HepG2 (cell line): Measurements from ENCODE around the gene PSMD5. TPM values are rescaled to one million over a fixed set of nuclear protein-coding genes. Genes with fewer than 3 reads are reported as not detected.

ENCODE experiments used
- ATF4 ChIP-seq, 2 experiments: fragments of 450-650 bp in 1 of 2; sonication (generic) in 1 of 2; formaldehyde crosslinking; IDR thresholded peaks; 2 replicates each; pipeline versions ENCODE4 v1.5.0 to v1.8.0; 2020 to 2022; ENCODE audit warnings: mild to moderate bottlenecking in 1 of 2, missing genetic modification reagents in 1 of 2
- DBP ChIP-seq: sonication (generic); formaldehyde crosslinking; IDR thresholded peaks from 2 replicates; pipeline ENCODE4 v1.4.0; 2020; ENCODE audit warnings: missing genetic modification reagents; ENCODE audit errors: not compliant biosample characterization
- DPF2 ChIP-seq: sonication (generic); formaldehyde crosslinking; IDR thresholded peaks from 2 replicates; pipeline ENCODE4 v1.4.0; 2020; ENCODE audit warnings: mild to moderate bottlenecking, low read depth, missing genetic modification reagents, borderline replicate concordance
- FOXK1 ChIP-seq: sonication (generic); formaldehyde crosslinking; IDR thresholded peaks from 2 replicates; pipeline ENCODE4 v1.4.0; 2020; ENCODE audit warnings: low read depth, missing genetic modification reagents, borderline replicate concordance
- IRF9 ChIP-seq: sonication (generic); formaldehyde crosslinking; IDR thresholded peaks from 2 replicates; pipeline ENCODE4 v1.8.0; 2022; ENCODE audit warnings: missing genetic modification reagents, mild to moderate bottlenecking, borderline replicate concordance
- ISX ChIP-seq: sonication (generic); formaldehyde crosslinking; conservative IDR thresholded peaks from 2 replicates; pipeline ENCODE4 v1.5.0; 2020; ENCODE audit warnings: missing genetic modification reagents
- KAT2B ChIP-seq: fragments of 150-350 bp; IDR thresholded peaks from 2 replicates; pipeline ENCODE4 v1.6.1; 2014; ENCODE audit warnings: low read depth, low read length, borderline replicate concordance
- KDM2A ChIP-seq: sonication (generic); formaldehyde crosslinking; IDR thresholded peaks from 2 replicates; pipeline ENCODE4 v1.4.0; 2020; ENCODE audit warnings: low read depth, missing genetic modification reagents, borderline replicate concordance
- MIER2 ChIP-seq: IDR thresholded peaks from 2 replicates; pipeline ENCODE4 v1.6.1; 2016; ENCODE audit warnings: missing biosample characterization, missing genetic modification reagents
- MIXL1 ChIP-seq: IDR thresholded peaks from 2 replicates; pipeline ENCODE4 v1.6.1; 2016
- MTA3 ChIP-seq: sonication (generic); formaldehyde crosslinking; IDR thresholded peaks from 2 replicates; pipeline ENCODE4 v1.4.0; 2020; ENCODE audit warnings: missing genetic modification reagents
- MXD4 ChIP-seq: IDR thresholded peaks from 2 replicates; pipeline ENCODE4 v1.6.1; 2016; ENCODE audit warnings: mild to moderate bottlenecking, missing biosample characterization, missing genetic modification reagents
- ONECUT2 ChIP-seq: sonication (generic); formaldehyde crosslinking; IDR thresholded peaks from 2 replicates; pipeline ENCODE4 v1.4.0; 2020; ENCODE audit warnings: missing genetic modification reagents
- SCMH1 ChIP-seq: sonication (generic); formaldehyde crosslinking; IDR thresholded peaks from 2 replicates; pipeline ENCODE4 v1.9.0; 2021; ENCODE audit warnings: missing genetic modification reagents, mild to moderate bottlenecking, borderline replicate concordance
- SKI ChIP-seq: fragments of 450-650 bp; IDR thresholded peaks from one replicate; pipeline ENCODE4 v1.6.1; 2018; ENCODE audit warnings: mild to moderate bottlenecking; ENCODE audit not compliant: partially characterized antibody
- SOX13 ChIP-seq, 3 experiments: fragments of 450-650 bp in 1 of 3; sonication (generic) in 1 of 3; formaldehyde crosslinking in 1 of 3; IDR thresholded peaks in 2 of 3; conservative IDR thresholded peaks in 1 of 3; 2 replicates each; pipeline versions ENCODE4 v1.5.0 to v1.6.1; 2016 to 2020; ENCODE audit warnings: antibody characterized with exemption in 1 of 3, mild to moderate bottlenecking in 1 of 3, missing compliant biosample characterization in 1 of 3, missing genetic modification reagents in 1 of 3, moderate library complexity in 1 of 3
- SRSF9 ChIP-seq: fragments of 200-400 bp; formaldehyde crosslinking; IDR thresholded peaks from 2 replicates; pipeline ENCODE4 v1.6.1; 2018; ENCODE audit warnings: borderline replicate concordance, mild to moderate bottlenecking, low read depth, low read length; ENCODE audit not compliant: insufficient read depth, poor library complexity, severe bottlenecking
- TCF12 ChIP-seq, 2 experiments: fragments of 450-650 bp in 1 of 2; sonication (generic) in 1 of 2; formaldehyde crosslinking in 1 of 2; IDR thresholded peaks; 2 replicates each; pipeline versions ENCODE4 v1.6.1 to v1.8.0; 2017 to 2022; ENCODE audit warnings: antibody characterized with exemption in 1 of 2, mild to moderate bottlenecking in 1 of 2, missing genetic modification reagents in 1 of 2, moderate library complexity in 1 of 2
- TCF7L2 ChIP-seq: IDR thresholded peaks from 2 replicates; pipeline ENCODE4 v1.6.1; 2011; ENCODE audit warnings: mild to moderate bottlenecking, low read depth, low read length, moderate library complexity
- TFDP1 ChIP-seq: IDR thresholded peaks from 2 replicates; pipeline ENCODE4 v1.6.1; 2016; ENCODE audit warnings: missing compliant biosample characterization, missing genetic modification reagents, borderline replicate concordance
- ZIK1 ChIP-seq: sonication (generic); formaldehyde crosslinking; IDR thresholded peaks from 2 replicates; pipeline ENCODE4 v1.5.0; 2020; ENCODE audit warnings: mild to moderate bottlenecking, low read depth, missing genetic modification reagents, borderline replicate concordance
- ZKSCAN5 ChIP-seq: sonication (generic); formaldehyde crosslinking; IDR thresholded peaks from 2 replicates; pipeline ENCODE4 v1.5.1; 2020; ENCODE audit warnings: mild to moderate bottlenecking, missing genetic modification reagents
- ZNF20 ChIP-seq: sonication (generic); formaldehyde crosslinking; IDR thresholded peaks from 2 replicates; pipeline ENCODE4 v1.4.0; 2020; ENCODE audit warnings: mild to moderate bottlenecking, moderate library complexity, missing genetic modification reagents
- ZNF326 ChIP-seq: sonication (generic); formaldehyde crosslinking; IDR thresholded peaks from 2 replicates; pipeline ENCODE4 v1.4.0; 2020; ENCODE audit warnings: missing genetic modification reagents, borderline replicate concordance
- ZNF331 ChIP-seq: sonication (generic); formaldehyde crosslinking; IDR thresholded peaks from 2 replicates; pipeline ENCODE4 v1.4.0; 2020; ENCODE audit warnings: missing genetic modification reagents
- ZNF468 ChIP-seq: sonication (generic); formaldehyde crosslinking; IDR thresholded peaks from 2 replicates; pipeline ENCODE4 v1.8.0; 2022; ENCODE audit warnings: mild to moderate bottlenecking, moderate library complexity, missing genetic modification reagents
- ZNF629 ChIP-seq: sonication (generic); formaldehyde crosslinking; conservative IDR thresholded peaks from 2 replicates; pipeline ENCODE4 v1.5.0; 2020; ENCODE audit warnings: missing genetic modification reagents
- polyA plus RNA-seq, 8 experiments: library from polyadenylated mRNA; depleted of rRNA in 3 of 8; stranded (reverse) in 7 of 8; unstranded in 1 of 8; fragments of >200 nt; fragmentation: Illumina TruSeq in 4 of 8; extraction: Trizol in 4 of 8; gene quantifications; 2 replicates each; pipeline versions ENCODE4 v1.2.1 to v1.2.3, GENCODE V29; 2011 to 2016; ENCODE audit warnings: low read depth in 4 of 8, missing spikeins in 1 of 8, mixed read lengths in 1 of 8; ENCODE audit not compliant: insufficient read depth in 1 of 8
- total RNA-seq, 5 experiments: library from RNA; depleted of rRNA; stranded (reverse); fragments of >200 nt; fragmentation: Illumina TruSeq; extraction: Trizol; gene quantifications; 2 replicates each; pipeline ENCODE4 v1.2.3, GENCODE V29; 2016; ENCODE audit warnings: low read depth in 1 of 5

The PSMD5 gene
- total and polyA plus RNA-seq, 2 of the 13 experiments (the other 11 are each of a cell fraction or from before 2014, with no cell fraction given): 12.7 to 18.1 TPM

GRCh38 chr9:120778758-120779157 lies 64.0 kb downstream of the PSMD5 start (continued):
- no peak for TF ChIP-seq ZNF468
- no peak for TF ChIP-seq IRF9 (CRISPR knock-in tag)
- TF ChIP-seq ONECUT2 (CRISPR knock-in tag): no peak
- peak; percentile 81 for TF ChIP-seq DPF2 (CRISPR knock-in tag)
- TF ChIP-seq TFDP1 (CRISPR knock-in tag): no peak
- no peak for TF ChIP-seq MXD4 (CRISPR knock-in tag)
- peak; percentile 44; the same call in 1 of the 2 replicates for TF ChIP-seq ZNF331
- no peak for TF ChIP-seq SKI
- no peak for TF ChIP-seq ZNF20 (CRISPR knock-in tag)
- no peak for TF ChIP-seq TCF12 (IDR thresholded peaks at IDR 0.05)
- TF ChIP-seq TCF12 (CRISPR knock-in tag; IDR thresholded peaks at IDR 0.05): no peak
- TF ChIP-seq ATF4 (CRISPR knock-in tag; IDR thresholded peaks at IDR 0.05): peak in 1 of 2 experiments; percentile 79; a peak in 2 of 4 replicates
- no peak for TF ChIP-seq SOX13 (IDR thresholded peaks at IDR 0.05)
- peak in 1 of 2 experiments; percentile 91; a peak in 2 of 4 replicates for TF ChIP-seq SOX13 (CRISPR knock-in tag; conservative IDR thresholded peaks at IDR 0.05 in 1 of 2, IDR thresholded peaks at IDR 0.05 in 1 of 2)
- TF ChIP-seq ZIK1: no peak
- TF ChIP-seq ISX (CRISPR knock-in tag): no peak
- no peak for TF ChIP-seq DBP (CRISPR knock-in tag)
- no peak for TF ChIP-seq TCF7L2
- TF ChIP-seq MIXL1 (CRISPR knock-in tag): peak; percentile 77
- TF ChIP-seq MTA3 (CRISPR knock-in tag): no peak
- TF ChIP-seq ZKSCAN5 (CRISPR knock-in tag): no peak
- TF ChIP-seq SCMH1 (CRISPR knock-in tag): no peak
- TF ChIP-seq ZNF629 (CRISPR knock-in tag): no peak
- TF ChIP-seq ZNF326 (CRISPR knock-in tag): no peak
- TF ChIP-seq FOXK1 (CRISPR knock-in tag): peak; percentile 88
- TF ChIP-seq KAT2B: no peak
- TF ChIP-seq KDM2A (CRISPR knock-in tag): no peak
- no peak for TF ChIP-seq MIER2 (CRISPR knock-in tag)
- TF ChIP-seq SRSF9: no peak
